Measurements from ENCODE around the gene NTNG1. TPM values are rescaled to one million over a fixed set of nuclear protein-coding genes. Genes with fewer than 3 reads are reported as not detected.
A peak's percentile ranks its signal among the peaks of the same experiment; 100 is the strongest.

NTNG1 gene
- total RNA-seq, 2 donors from 2014 or later, result 0.26 to 4.9 TPM

DNA sequence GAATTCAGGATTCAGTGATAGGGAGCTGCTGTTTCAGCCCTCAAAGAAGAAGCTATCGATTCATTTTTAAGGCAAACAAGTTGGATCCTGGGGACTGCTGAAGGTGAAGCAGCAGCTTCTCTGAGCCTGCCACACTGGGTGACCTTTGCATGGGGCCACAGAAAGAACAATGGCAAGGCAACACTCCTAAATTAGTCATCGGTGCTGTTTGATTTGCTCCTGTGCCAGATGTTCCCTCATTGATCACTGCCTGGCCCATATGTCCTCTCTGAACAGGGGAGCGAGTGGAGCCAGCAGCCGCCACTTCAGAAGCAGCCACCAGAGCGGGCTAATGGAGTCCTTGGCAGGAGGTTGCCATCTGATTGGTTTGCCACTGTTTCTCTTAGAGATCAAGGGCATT, 391.5 kb downstream of the NTNG1 start:
- H3K9me3 ChIP-seq, result no peaks in the 10 kb centered on the region
- ATAC-seq, result peak; percentile 53
- H3K4me1 ChIP-seq, result no peaks in the 10 kb centered on the region
- intact Hi-C loops (cut with DNase I), result no loop called here
- H3K27me3 ChIP-seq, result no peaks in the 10 kb centered on the region
- TF ChIP-seq, protein P1, sequence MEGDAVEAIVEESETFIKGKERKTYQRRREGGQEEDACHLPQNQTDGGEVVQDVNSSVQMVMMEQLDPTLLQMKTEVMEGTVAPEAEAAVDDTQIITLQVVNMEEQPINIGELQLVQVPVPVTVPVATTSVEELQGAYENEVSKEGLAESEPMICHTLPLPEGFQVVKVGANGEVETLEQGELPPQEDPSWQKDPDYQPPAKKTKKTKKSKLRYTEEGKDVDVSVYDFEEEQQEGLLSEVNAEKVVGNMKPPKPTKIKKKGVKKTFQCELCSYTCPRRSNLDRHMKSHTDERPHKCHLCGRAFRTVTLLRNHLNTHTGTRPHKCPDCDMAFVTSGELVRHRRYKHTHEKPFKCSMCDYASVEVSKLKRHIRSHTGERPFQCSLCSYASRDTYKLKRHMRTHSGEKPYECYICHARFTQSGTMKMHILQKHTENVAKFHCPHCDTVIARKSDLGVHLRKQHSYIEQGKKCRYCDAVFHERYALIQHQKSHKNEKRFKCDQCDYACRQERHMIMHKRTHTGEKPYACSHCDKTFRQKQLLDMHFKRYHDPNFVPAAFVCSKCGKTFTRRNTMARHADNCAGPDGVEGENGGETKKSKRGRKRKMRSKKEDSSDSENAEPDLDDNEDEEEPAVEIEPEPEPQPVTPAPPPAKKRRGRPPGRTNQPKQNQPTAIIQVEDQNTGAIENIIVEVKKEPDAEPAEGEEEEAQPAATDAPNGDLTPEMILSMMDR (IDR thresholded peaks at IDR 0.05), result no peak
- no peak for TF ChIP-seq POLR2A (IDR thresholded peaks at IDR 0.05)
- 24 to 59% methylated on average over 5 of the region's 5 CpGs for WGBS, 2 donors
- DNase-seq, result peak in 3 of 4 donors; percentile 29 to 38 (median 31)
- no peak overlapping the region for H3K27ac ChIP-seq
- H3K36me3 ChIP-seq (replicated peaks in 1 of 2; ENCODE audit: insufficient read depth in 1 of 2, low read depth in 2 of 2), result no peaks in the 10 kb centered on the region
- no peak overlapping the region for H3K4me3 ChIP-seq

Small RNA genes within 50 kb of the gene (small RNA-seq; reads per million reads assigned to genes)
- not detected for gene AC114491.1

Other genes starting within 250 kb of the NTNG1 start
- 1 to 10 TPM; 8.9 to 9.9 TPM for gene PRMT6, start 84.4 kb upstream of the NTNG1 start, total RNA-seq